Liver (tissue), 2 donors: ENCODE data around the gene ABTB2.

Experiments
- CTCF ChIP-seq: fragments of 150-350 bp; IDR thresholded peaks from 2 replicates; pipeline ENCODE4 v1.5.1; 2017; ENCODE audit warnings: improper control_type of control experiment, low read depth, low read length; ENCODE audit not compliant: missing input control
- FOXA2 ChIP-seq: IDR thresholded peaks from 2 replicates; pipeline ENCODE4 v1.6.1; 2016; ENCODE audit warnings: antibody characterized with exemption
- donor health status: healthy.

- TF ChIP-seq CTCF (no peak), FOXA2 (no peak)
These were observed 208.5 kb downstream of the ABTB2 start for GRCh38 chr11:34149274-34149673.
